HCT116 (cell line): ENCODE results near the gene SVBP. TPM values are rescaled to one million over a fixed set of nuclear protein-coding genes. Genes with fewer than 3 reads are reported as not detected.

ENCODE experiments used
- ATAC-seq: fragments of 200-7000 bp; cut with Tn5 transposase; 2 replicates; pipeline ENCODE4 v1.9.1; 2020; ENCODE audit warnings: mild to moderate bottlenecking, moderate library complexity
- BruUV-seq: library from RNA; stranded (reverse); fragments of 400-500 nt; replicated peaks from 2 replicates; lab custom pipeline; 2021; lab: Mats Ljungman, UMichigan
- CTCF ChIA-PET: fragments of 300-600 bp; sonication (Branson Sonifier 250); formaldehyde crosslinking; loops from one replicate; lab custom pipeline; 2021; ENCODE audit warnings: antibody characterized with exemption; lab: Charles Lee
- POLR2A ChIA-PET: fragments of 300-600, 350-600 bp; sonication (Branson Sonifier 250); formaldehyde crosslinking; loops from one replicate; lab custom pipeline; 2021; ENCODE audit warnings: antibody characterized with exemption; lab: Charles Lee
- RAD21 ChIA-PET, 2 experiments: fragments of 300-600 bp; sonication (Branson Sonifier 250); formaldehyde crosslinking; loops; one replicate each; lab custom pipeline; 2023; ENCODE audit warnings: low total read pairs in 2 of 2; ENCODE audit not compliant: uncharacterized antibody in 2 of 2, unreplicated experiment in 2 of 2, low non-redundant PET in 1 of 2; lab: Charles Lee
- DNase-seq: peaks from one replicate; pipeline ENCODE4 v3.0.0-alpha.2; 2010; ENCODE audit warnings: low read depth, low spot score
- H2AFZ ChIP-seq: fragments of 200-600 bp; shearing (Covaris generic), sonication (generic); 2 replicates; pipeline ENCODE4 v1.6.1; 2017; ENCODE audit warnings: low read depth, mixed run types, mixed read lengths, antibody characterized with exemption, low read length; ENCODE audit not compliant: poor library complexity, severe bottlenecking
- H3K27ac ChIP-seq: 2 replicates; pipeline ENCODE4 v1.5.1; 2012; ENCODE audit warnings: low read depth, low read length
- H3K27me3 ChIP-seq: fragments of 200-600 bp; sonication (generic); 2 replicates; pipeline ENCODE4 v1.6.1; 2016; ENCODE audit warnings: mixed run types, low read length, mixed read lengths; ENCODE audit not compliant: insufficient read depth
- H3K36me3 ChIP-seq, 2 experiments: fragments of 200-500 bp in 1 of 2; fragments of 200-600 bp in 1 of 2; sonication (Bioruptor generic) in 1 of 2; sonication (generic) in 1 of 2; 2 replicates each; pipeline versions ENCODE4 v1.5.1 to v1.6.1; 2014 to 2016; ENCODE audit warnings: low read length in 2 of 2, inconsistent platforms in 1 of 2, mixed read lengths in 1 of 2, mixed run types in 1 of 2; ENCODE audit not compliant: insufficient read depth in 2 of 2, control insufficient read depth in 1 of 2
- H3K4me1 ChIP-seq, 2 experiments: fragments of 200-600 bp in 1 of 2; sonication (generic) in 1 of 2; 2 replicates each; pipeline versions ENCODE4 v1.5.1 to v1.6.1; 2012 to 2017; ENCODE audit warnings: low read length in 2 of 2, inconsistent platforms in 1 of 2, mild to moderate bottlenecking in 1 of 2, mixed read lengths in 1 of 2, mixed run types in 1 of 2, moderate library complexity in 1 of 2; ENCODE audit not compliant: insufficient read depth in 2 of 2, control insufficient read depth in 1 of 2
- H3K4me2 ChIP-seq: fragments of 200-600 bp; sonication (generic); 2 replicates; pipeline ENCODE4 v1.6.1; 2017; ENCODE audit warnings: mixed run types, low read length, mixed read lengths
- H3K4me3 ChIP-seq, 2 experiments: fragments of 200-600 bp in 1 of 2; sonication (generic) in 1 of 2; replicated peaks in 1 of 2; 2 replicates each; pipeline ENCODE4 v1.5.1; 2011 to 2016; ENCODE audit warnings: low read length in 2 of 2, control low read depth in 1 of 2, low read depth in 1 of 2, mild to moderate bottlenecking in 1 of 2, mixed read lengths in 1 of 2, mixed run types in 1 of 2
- H3K79me2 ChIP-seq: fragments of 200-600 bp; sonication (generic); 2 replicates; pipeline ENCODE4 v1.6.1; 2017; ENCODE audit warnings: mild to moderate bottlenecking, mixed run types, low read length, moderate library complexity, mixed read lengths; ENCODE audit not compliant: insufficient read depth
- H3K9ac ChIP-seq: fragments of 200-600 bp; sonication (generic); 2 replicates; pipeline ENCODE4 v1.6.1; 2016; ENCODE audit warnings: low read length, mixed read lengths
- H3K9me2 ChIP-seq: fragments of 200-600 bp; sonication (generic), shearing (Covaris generic); 2 replicates; pipeline ENCODE4 v1.6.1; 2017; ENCODE audit warnings: mixed run types, mild to moderate bottlenecking, moderate library complexity; ENCODE audit not compliant: insufficient read depth
- H3K9me3 ChIP-seq, 2 experiments: fragments of 200-500 bp in 1 of 2; fragments of 200-600 bp in 1 of 2; sonication (Bioruptor generic) in 1 of 2; sonication (generic) in 1 of 2; 2 replicates each; pipeline ENCODE4 v1.6.1; 2014 to 2017; ENCODE audit warnings: low read length in 2 of 2, mixed read lengths in 2 of 2, inconsistent platforms in 1 of 2, low read depth in 1 of 2, mild to moderate bottlenecking in 1 of 2, mixed run types in 1 of 2, moderate library complexity in 1 of 2; ENCODE audit not compliant: control insufficient read depth in 1 of 2, insufficient read depth in 1 of 2
- H4K20me1 ChIP-seq: fragments of 200-600 bp; sonication (generic), shearing (Covaris generic); 2 replicates; pipeline ENCODE4 v1.6.1; 2017; ENCODE audit warnings: mixed run types, mild to moderate bottlenecking, moderate library complexity; ENCODE audit not compliant: insufficient read depth
- CBX3 ChIP-seq: IDR thresholded peaks from 2 replicates; pipeline ENCODE4 v1.6.1; 2012; ENCODE audit warnings: low read depth
- ELF1 ChIP-seq: IDR thresholded peaks from 2 replicates; pipeline ENCODE4 v1.6.1; 2012; ENCODE audit warnings: low read depth, borderline replicate concordance
- EZH2 ChIP-seq: fragments of 200-600 bp; sonication (generic); IDR thresholded peaks from 2 replicates; pipeline ENCODE4 v1.6.1; 2017; ENCODE audit warnings: antibody characterized with exemption, mixed run types
- EZH2phosphoT487 ChIP-seq: fragments of 200-600 bp; IDR thresholded peaks from 2 replicates; pipeline ENCODE4 v1.6.1; 2018; ENCODE audit warnings: antibody characterized with exemption, borderline replicate concordance
- FOSL1 ChIP-seq: IDR thresholded peaks from 2 replicates; pipeline ENCODE4 v1.6.1; 2012; ENCODE audit warnings: low read depth
- POLR2A ChIP-seq: IDR thresholded peaks from 2 replicates; pipeline ENCODE4 v1.7.0; 2011; ENCODE audit warnings: borderline replicate concordance; ENCODE audit not compliant: insufficient read depth, insufficient read length; ENCODE audit errors: extremely low read depth
- RAD21 ChIP-seq: IDR thresholded peaks from 2 replicates; pipeline ENCODE4 v1.6.1; 2012; ENCODE audit warnings: low read depth, mild to moderate bottlenecking
- SIN3A ChIP-seq: IDR thresholded peaks from 2 replicates; pipeline ENCODE4 v1.6.1; 2012; ENCODE audit warnings: low read depth
- SP1 ChIP-seq: IDR thresholded peaks from 2 replicates; pipeline ENCODE4 v1.6.1; 2012; ENCODE audit warnings: low read depth
- SRF ChIP-seq: IDR thresholded peaks from 2 replicates; pipeline ENCODE4 v1.6.1; 2012; ENCODE audit warnings: low read depth
- ZNF274 ChIP-seq: fragments of 200-500 bp; sonication (Bioruptor generic); IDR thresholded peaks from 2 replicates; pipeline ENCODE4 v1.6.1; 2014; ENCODE audit warnings: mild to moderate bottlenecking, low read depth, low read length, inconsistent platforms
- intact Hi-C: fragments of 100-400 bp; cut with micrococcal nuclease; formaldehyde crosslinking; loops from 2 replicates; pipeline ENCODE4 v1.10.0; 2022
- total RNA-seq: library from RNA; stranded (reverse); gene quantifications from one replicate; pipeline ENCODE4 v1.2.1, GENCODE V29; 2021; ENCODE audit not compliant: unreplicated experiment
- TF ChIP-seq, protein P1 (sequence below), 3 experiments: fragments of 200-600 bp in 1 of 3; sonication (generic) in 1 of 3; IDR thresholded peaks in 2 of 3; conservative IDR thresholded peaks in 1 of 3; 2 replicates each; pipeline ENCODE4 v1.5.1; 2012 to 2017; ENCODE audit warnings: low read depth in 2 of 3, low read length in 2 of 3, antibody characterized with exemption in 1 of 3, borderline replicate concordance in 1 of 3, control low read depth in 1 of 3, mild to moderate bottlenecking in 1 of 3, mixed read lengths in 1 of 3, mixed run types in 1 of 3, moderate library complexity in 1 of 3; ENCODE audit not compliant: insufficient read depth in 1 of 3
- TF ChIP-seq, protein P2 (sequence below): IDR thresholded peaks from 2 replicates; pipeline ENCODE4 v1.6.1; 2012
- TF ChIP-seq, protein P3 (sequence below): IDR thresholded peaks from 2 replicates; pipeline ENCODE4 v1.6.1; 2012

Gene SVBP
- total RNA-seq, 1 experiment from 2014 or later = 14.4 TPM

DNA sequence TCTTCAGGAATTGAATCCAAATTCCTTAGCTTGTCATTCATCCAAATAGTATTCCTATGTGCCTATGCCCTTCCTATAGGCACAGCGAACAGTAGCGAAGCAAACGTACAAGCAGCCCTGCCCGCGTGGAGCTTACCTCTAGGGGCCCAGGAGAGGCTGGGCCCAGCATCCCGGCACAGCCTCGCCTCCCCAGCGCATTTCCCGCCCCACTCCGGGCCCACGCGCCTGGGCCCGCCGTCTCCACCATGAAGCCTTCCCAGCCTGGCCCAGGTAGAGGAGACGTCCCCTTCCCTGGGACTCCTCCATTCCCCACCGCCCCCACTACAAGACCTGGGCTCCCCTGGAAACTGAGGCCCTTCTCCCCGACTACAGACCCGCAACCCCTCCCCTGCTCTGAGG is 32.7 kb downstream of the SVBP start (continued):
- TF ChIP-seq, protein P1, sequence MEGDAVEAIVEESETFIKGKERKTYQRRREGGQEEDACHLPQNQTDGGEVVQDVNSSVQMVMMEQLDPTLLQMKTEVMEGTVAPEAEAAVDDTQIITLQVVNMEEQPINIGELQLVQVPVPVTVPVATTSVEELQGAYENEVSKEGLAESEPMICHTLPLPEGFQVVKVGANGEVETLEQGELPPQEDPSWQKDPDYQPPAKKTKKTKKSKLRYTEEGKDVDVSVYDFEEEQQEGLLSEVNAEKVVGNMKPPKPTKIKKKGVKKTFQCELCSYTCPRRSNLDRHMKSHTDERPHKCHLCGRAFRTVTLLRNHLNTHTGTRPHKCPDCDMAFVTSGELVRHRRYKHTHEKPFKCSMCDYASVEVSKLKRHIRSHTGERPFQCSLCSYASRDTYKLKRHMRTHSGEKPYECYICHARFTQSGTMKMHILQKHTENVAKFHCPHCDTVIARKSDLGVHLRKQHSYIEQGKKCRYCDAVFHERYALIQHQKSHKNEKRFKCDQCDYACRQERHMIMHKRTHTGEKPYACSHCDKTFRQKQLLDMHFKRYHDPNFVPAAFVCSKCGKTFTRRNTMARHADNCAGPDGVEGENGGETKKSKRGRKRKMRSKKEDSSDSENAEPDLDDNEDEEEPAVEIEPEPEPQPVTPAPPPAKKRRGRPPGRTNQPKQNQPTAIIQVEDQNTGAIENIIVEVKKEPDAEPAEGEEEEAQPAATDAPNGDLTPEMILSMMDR (IDR thresholded peaks at IDR 0.05 in 2 of 3, conservative IDR thresholded peaks at IDR 0.05 in 1 of 3; ENCODE audit: borderline replicate concordance in 1 of 3, insufficient read depth in 1 of 3, low read depth in 2 of 3, low read length in 2 of 3) = no peak
- TF ChIP-seq FOSL1 = no peak
- no peak for TF ChIP-seq ZNF274
- TF ChIP-seq EZH2phosphoT487 = no peak
- TF ChIP-seq SRF = no peak
- TF ChIP-seq SIN3A = no peak
- TF ChIP-seq, protein P2, sequence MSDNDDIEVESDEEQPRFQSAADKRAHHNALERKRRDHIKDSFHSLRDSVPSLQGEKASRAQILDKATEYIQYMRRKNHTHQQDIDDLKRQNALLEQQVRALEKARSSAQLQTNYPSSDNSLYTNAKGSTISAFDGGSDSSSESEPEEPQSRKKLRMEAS = no peak
- no peak for TF ChIP-seq CBX3
- TF ChIP-seq, protein P3, sequence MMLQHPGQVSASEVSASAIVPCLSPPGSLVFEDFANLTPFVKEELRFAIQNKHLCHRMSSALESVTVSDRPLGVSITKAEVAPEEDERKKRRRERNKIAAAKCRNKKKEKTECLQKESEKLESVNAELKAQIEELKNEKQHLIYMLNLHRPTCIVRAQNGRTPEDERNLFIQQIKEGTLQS = no peak
- no peak for TF ChIP-seq EZH2
- TF ChIP-seq POLR2A = no peak
- no peak for TF ChIP-seq RAD21

DNA sequence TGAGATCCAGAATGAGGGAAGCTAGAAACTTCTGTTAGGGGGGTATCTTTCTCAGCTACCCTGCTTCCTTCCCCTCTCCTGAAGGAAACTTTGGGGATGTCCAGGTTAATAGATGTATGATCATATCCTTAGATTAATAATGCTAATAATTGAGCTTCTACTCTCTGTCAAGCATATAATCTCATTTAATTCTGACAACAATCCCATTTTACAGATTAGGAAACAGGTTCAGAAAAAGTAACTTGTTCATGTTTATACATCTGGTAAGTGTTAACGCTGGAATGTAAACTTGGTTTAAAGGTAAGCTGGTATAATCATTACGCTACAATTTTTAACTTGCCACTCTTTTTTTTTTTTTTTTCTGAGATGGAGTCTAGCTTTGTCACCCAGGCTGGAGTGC is 34.1 kb downstream of the SVBP start:
- Histone ChIP-seq H3K79me2 (no peaks in the 10 kb centered on the region), H3K4me1 (peaks cover 0 to 4% of the 10 kb centered on the region in 2 experiments; a peak in 1 of 4 replicates), H3K9me2 (no peaks in the 10 kb centered on the region), H3K27ac (no peak overlapping the region), H2AFZ (no peak overlapping the region), H3K4me2 (no peak overlapping the region), H3K36me3 (0 out of 4 replicates have a peak, but pooled peaks cover 0 to 4% of the 10 kb centered on the region in 2 experiments), H3K4me3 (no peak overlapping the region), H4K20me1 (no peaks in the 10 kb centered on the region), H3K9ac (no peak overlapping the region), H3K27me3 (no peaks in the 10 kb centered on the region), H3K9me3 (no peaks in the 10 kb centered on the region)
- intact Hi-C loops = no loop called here
- no TSS peak for BruUV-seq
- ChIA-PET POLR2A (no interaction called here), RAD21 (no interaction called here), CTCF (interaction anchor here (1.3 to 1.4 kb wide), 2 partner anchors 24 to 291 kb away, joined by 3 to 4 read pairs; no protein-coding TSS in a partner anchor)
- TF ChIP-seq SP1 (no peak), ELF1 (no peak)
- DNase-seq = no peak
- no peak for ATAC-seq
